ENCODE measurements around the gene ZBTB48. TPM values are rescaled to one million over a fixed set of nuclear protein-coding genes. Genes with fewer than 3 reads are reported as not detected.

The ZBTB48 gene
- total and polyA plus RNA-seq, 4 donors = 21.6 to 41.3 (median 34.3) TPM

- no peak for DNase-seq
- Histone ChIP-seq H3K4me1 (ENCODE audit: control insufficient read depth in 5 of 5, insufficient read depth in 5 of 5, low read length in 5 of 5) (peaks cover 0 to 18% (median 6%) of the 10 kb centered on the region in 5 donors), H3K27ac (ENCODE audit: low read depth in 1 of 2, low read length in 1 of 2) (no peak overlapping the region), H3K4me3 (no peak overlapping the region), H3K36me3 (ENCODE audit: control insufficient read depth in 4 of 4, insufficient read depth in 4 of 4, low read length in 4 of 4) (peaks cover 0 to 23% (median 7%) of the 10 kb centered on the region in 4 donors), H3K9me3 (ENCODE audit: control insufficient read depth in 4 of 4, insufficient read depth in 3 of 4, low read length in 3 of 4) (no peaks in the 10 kb centered on the region), H3K9ac (ENCODE audit: insufficient read depth in 1 of 2, low read length in 2 of 2) (no peak overlapping the region), H3K27me3 (ENCODE audit: control insufficient read depth in 3 of 3, insufficient read depth in 3 of 3, low read length in 2 of 3) (no peaks in the 10 kb centered on the region)
- ATAC-seq (ENCODE audit: insufficient read depth, low FRiP score) = no peak
- TF ChIP-seq, protein P1, sequence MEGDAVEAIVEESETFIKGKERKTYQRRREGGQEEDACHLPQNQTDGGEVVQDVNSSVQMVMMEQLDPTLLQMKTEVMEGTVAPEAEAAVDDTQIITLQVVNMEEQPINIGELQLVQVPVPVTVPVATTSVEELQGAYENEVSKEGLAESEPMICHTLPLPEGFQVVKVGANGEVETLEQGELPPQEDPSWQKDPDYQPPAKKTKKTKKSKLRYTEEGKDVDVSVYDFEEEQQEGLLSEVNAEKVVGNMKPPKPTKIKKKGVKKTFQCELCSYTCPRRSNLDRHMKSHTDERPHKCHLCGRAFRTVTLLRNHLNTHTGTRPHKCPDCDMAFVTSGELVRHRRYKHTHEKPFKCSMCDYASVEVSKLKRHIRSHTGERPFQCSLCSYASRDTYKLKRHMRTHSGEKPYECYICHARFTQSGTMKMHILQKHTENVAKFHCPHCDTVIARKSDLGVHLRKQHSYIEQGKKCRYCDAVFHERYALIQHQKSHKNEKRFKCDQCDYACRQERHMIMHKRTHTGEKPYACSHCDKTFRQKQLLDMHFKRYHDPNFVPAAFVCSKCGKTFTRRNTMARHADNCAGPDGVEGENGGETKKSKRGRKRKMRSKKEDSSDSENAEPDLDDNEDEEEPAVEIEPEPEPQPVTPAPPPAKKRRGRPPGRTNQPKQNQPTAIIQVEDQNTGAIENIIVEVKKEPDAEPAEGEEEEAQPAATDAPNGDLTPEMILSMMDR (IDR thresholded peaks at IDR 0.05; ENCODE audit: control extremely low read depth, extremely low read depth) = no peak
- 82 to 88% methylated on average over 21 of the region's 21 CpGs for WGBS, 2 donors
These were observed 4.6 kb downstream of the ZBTB48 start for GRCh38 chr1:6584126-6585080.

- Histone ChIP-seq H3K4me1 (ENCODE audit: control insufficient read depth in 5 of 5, insufficient read depth in 5 of 5, low read length in 5 of 5) (peaks cover 0 to 15% (median 6%) of the 10 kb centered on the region in 5 donors), H3K36me3 (ENCODE audit: control insufficient read depth in 4 of 4, insufficient read depth in 4 of 4, low read length in 4 of 4) (peaks cover 0 to 26% (median 11%) of the 10 kb centered on the region in 4 donors), H3K9me3 (ENCODE audit: control insufficient read depth in 4 of 4, insufficient read depth in 3 of 4, low read length in 3 of 4) (no peaks in the 10 kb centered on the region), H3K4me3 (no peak overlapping the region), H3K27me3 (ENCODE audit: control insufficient read depth in 3 of 3, insufficient read depth in 3 of 3, low read length in 2 of 3) (no peaks in the 10 kb centered on the region), H3K27ac (ENCODE audit: low read depth in 1 of 2, low read length in 1 of 2) (no peak overlapping the region), H3K9ac (ENCODE audit: insufficient read depth in 1 of 2, low read length in 2 of 2) (no peak overlapping the region)
- DNase-seq (no peak), ATAC-seq (ENCODE audit: insufficient read depth, low FRiP score) (no peak)
- 85 to 93% methylated on average over 12 of the region's 12 CpGs for WGBS, 2 donors
- TF ChIP-seq, protein P1 (IDR thresholded peaks at IDR 0.05; ENCODE audit: control extremely low read depth, extremely low read depth) = no peak
These were observed 5.4 kb downstream of the ZBTB48 start for GRCh38 chr1:6585081-6585722.

DNA sequence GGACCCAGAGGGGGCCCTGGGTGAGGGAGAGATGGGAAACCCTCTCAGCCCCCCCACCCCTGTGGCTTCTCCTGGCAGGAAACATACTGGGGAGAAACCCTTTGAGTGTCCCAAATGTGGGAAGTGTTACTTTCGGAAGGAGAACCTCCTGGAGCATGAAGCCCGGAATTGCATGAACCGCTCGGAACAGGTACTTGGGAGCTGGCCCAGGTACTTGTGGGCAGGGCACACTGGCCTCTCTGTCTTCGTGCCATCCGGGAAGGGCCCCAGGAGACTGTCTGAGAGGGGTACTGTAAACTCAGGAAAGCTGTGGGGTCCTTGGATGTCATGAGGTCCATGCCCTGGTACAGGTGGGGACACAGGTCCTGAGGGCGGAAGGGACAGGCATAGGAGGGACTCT lies 6.0 kb downstream of the ZBTB48 start:
- DNase-seq = no peak
- no peak for ATAC-seq (ENCODE audit: insufficient read depth, low FRiP score)
- TF ChIP-seq, protein P1 (IDR thresholded peaks at IDR 0.05; ENCODE audit: control extremely low read depth, extremely low read depth) = no peak
- H3K9ac ChIP-seq (ENCODE audit: insufficient read depth in 1 of 2, low read length in 2 of 2) = no peak overlapping the region
- H3K4me1 ChIP-seq (ENCODE audit: control insufficient read depth in 5 of 5, insufficient read depth in 5 of 5, low read length in 5 of 5) = peaks cover 0 to 8% (median 3%) of the 10 kb centered on the region in 5 donors
- H3K27me3 ChIP-seq (ENCODE audit: control insufficient read depth in 3 of 3, insufficient read depth in 3 of 3, low read length in 2 of 3) = no peaks in the 10 kb centered on the region
- H3K27ac ChIP-seq (ENCODE audit: low read depth in 1 of 2, low read length in 1 of 2) = no peak overlapping the region
- peaks cover 0 to 26% (median 12%) of the 10 kb centered on the region in 4 donors for H3K36me3 ChIP-seq (ENCODE audit: control insufficient read depth in 4 of 4, insufficient read depth in 4 of 4, low read length in 4 of 4)
- H3K9me3 ChIP-seq (ENCODE audit: control insufficient read depth in 4 of 4, insufficient read depth in 3 of 4, low read length in 3 of 4) = no peaks in the 10 kb centered on the region
- H3K4me3 ChIP-seq = no peak overlapping the region
- 83 to 91% methylated on average over 7 of the region's 7 CpGs for WGBS, 2 donors
